SJCRH30 (cell line): ENCODE data around the gene ZBTB44. TPM values are rescaled to one million over a fixed set of nuclear protein-coding genes. Genes with fewer than 3 reads are reported as not detected.
"Not testable (repeated sequence)": the region's sequence is repeated elsewhere in the genome, so short reads cannot be mapped to it uniquely, and the experiment has no call there.

Source experiments
- DNase-seq, 2 experiments: peaks; one replicate each; pipeline ENCODE4 v3.0.0-alpha.2; 2015 to 2020
- H3K27ac ChIP-seq: fragments of 250-450 bp; sonication (Bioruptor Pico); 2 replicates; pipeline ENCODE4 v1.5.1; 2020; ENCODE audit warnings: mild to moderate bottlenecking, moderate library complexity
- H3K27me3 ChIP-seq: fragments of 250-450 bp; sonication (Bioruptor Pico); 2 replicates; pipeline ENCODE4 v1.5.1; 2020; ENCODE audit warnings: mild to moderate bottlenecking, moderate library complexity
- H3K36me3 ChIP-seq: fragments of 250-450 bp; sonication (Bioruptor Pico); 2 replicates; pipeline ENCODE4 v1.5.1; 2020; ENCODE audit warnings: mild to moderate bottlenecking, moderate library complexity
- H3K4me1 ChIP-seq: fragments of 250-450 bp; sonication (Bioruptor Pico); 2 replicates; pipeline ENCODE4 v1.5.1; 2020; ENCODE audit warnings: mild to moderate bottlenecking, moderate library complexity
- H3K4me3 ChIP-seq: fragments of 250-450 bp; sonication (Bioruptor Pico); 2 replicates; pipeline ENCODE4 v1.5.1; 2020; ENCODE audit warnings: mild to moderate bottlenecking, moderate library complexity
- H3K9me3 ChIP-seq: fragments of 250-450 bp; sonication (Bioruptor Pico); replicated peaks from 2 replicates; pipeline ENCODE4 v1.5.1; 2020; ENCODE audit warnings: mild to moderate bottlenecking, moderate library complexity
- total RNA-seq: library from RNA; depleted of rRNA; stranded (reverse); fragments of >200 nt; shearing (Covaris generic); gene quantifications from 2 replicates; pipeline ENCODE4 v1.2.3, GENCODE V29; 2014; rRNA removed

Gene ZBTB44
- total RNA-seq, result 29.7 and 30.3 TPM in 2 replicates

- Histone ChIP-seq H3K9me3 (no peaks in the 10 kb centered on the region), H3K4me3 (peak within 1 kb of the TSS; percentile 73), H3K4me1 (0 out of 2 replicates have a peak, but pooled peaks cover 2% of the 10 kb centered on the region), H3K27ac (peak within 1 kb of the TSS; percentile 54), H3K36me3 (no peaks in the 10 kb centered on the region), H3K27me3 (no peaks in the 10 kb centered on the region)
- DNase-seq, result peak; percentile 87 to 89
Measured at GRCh38 chr11:130314750-130315285, at the start of gene ZBTB44. Gene ZBTB44, minus strand, starts transcription at chr11:130314917. Its CDS starts 53,044 bp downstream, at chr11:130261873.

- no peaks in the 10 kb centered on the region for H3K27me3 ChIP-seq
- H3K36me3 ChIP-seq, result no peaks in the 10 kb centered on the region
- DNase-seq, result no peak
- H3K9me3 ChIP-seq, result no peaks in the 10 kb centered on the region
- H3K4me1 ChIP-seq, result peaks cover 3% of the 10 kb centered on the region; the same call in 1 of the 2 replicates
- no peak overlapping the region for H3K4me3 ChIP-seq
- H3K27ac ChIP-seq, result no peak overlapping the region
Measured at GRCh38 chr11:130359419-130359818, 44.7 kb upstream of the ZBTB44 start.

GRCh38 chr11:130358398-130358797 is 43.7 kb upstream of the ZBTB44 start:
- Histone ChIP-seq H3K27ac (no peak overlapping the region), H3K4me1 (peaks cover under 1% of the 10 kb centered on the region; the same call in 1 of the 2 replicates), H3K36me3 (no peaks in the 10 kb centered on the region), H3K27me3 (no peaks in the 10 kb centered on the region), H3K9me3 (no peaks in the 10 kb centered on the region), H3K4me3 (no peak overlapping the region)
- no peak for DNase-seq

GRCh38 chr11:130347261-130347660 is 32.5 kb upstream of the ZBTB44 start:
- Histone ChIP-seq H3K4me1 (no peaks in the 10 kb centered on the region), H3K27me3 (no peaks in the 10 kb centered on the region), H3K4me3 (no peak overlapping the region), H3K9me3 (no peaks in the 10 kb centered on the region), H3K36me3 (no peaks in the 10 kb centered on the region), H3K27ac (no peak overlapping the region)
- no peak for DNase-seq

GRCh38 chr11:130344841-130345240 is 30.1 kb upstream of the ZBTB44 start:
- H3K4me1 ChIP-seq, result no peaks in the 10 kb centered on the region

GRCh38 chr11:130340671-130341319 is 26.1 kb upstream of the ZBTB44 start:
- Histone ChIP-seq H3K4me1 (no peaks in the 10 kb centered on the region), H3K9me3 (no peaks in the 10 kb centered on the region), H3K36me3 (no peaks in the 10 kb centered on the region), H3K27ac (no peak overlapping the region), H3K4me3 (no peak overlapping the region), H3K27me3 (no peaks in the 10 kb centered on the region)
- no peak for DNase-seq

More at GRCh38 chr11:130344841-130345240, 30.1 kb upstream of the ZBTB44 start:
- Histone ChIP-seq H3K36me3 (no peaks in the 10 kb centered on the region), H3K27me3 (no peaks in the 10 kb centered on the region), H3K4me3 (no peak overlapping the region), H3K27ac (no peak overlapping the region), H3K9me3 (no peaks in the 10 kb centered on the region)
- DNase-seq, result no peak

- no peaks in the 10 kb centered on the region for H3K36me3 ChIP-seq
- no peak overlapping the region for H3K4me3 ChIP-seq
- no peaks in the 10 kb centered on the region for H3K9me3 ChIP-seq
- no peaks in the 10 kb centered on the region for H3K4me1 ChIP-seq
- no peaks in the 10 kb centered on the region for H3K27me3 ChIP-seq
- no peak overlapping the region for H3K27ac ChIP-seq
- DNase-seq, result no peak
Measured at GRCh38 chr11:130338667-130339066, 23.9 kb upstream of the ZBTB44 start.

GRCh38 chr11:130337281-130338089 is 22.8 kb upstream of the ZBTB44 start:
- no peak overlapping the region for H3K27ac ChIP-seq
- no peaks in the 10 kb centered on the region for H3K36me3 ChIP-seq
- H3K9me3 ChIP-seq, result no peaks in the 10 kb centered on the region
- H3K4me1 ChIP-seq, result no peaks in the 10 kb centered on the region
- no peak overlapping the region for H3K4me3 ChIP-seq
- DNase-seq, result no peak
- H3K27me3 ChIP-seq, result no peaks in the 10 kb centered on the region

- H3K4me3 ChIP-seq, H3K4me1 ChIP-seq, H3K9me3 ChIP-seq, H3K36me3 ChIP-seq, H3K27me3 ChIP-seq, DNase-seq, H3K27ac ChIP-seq: not testable (repeated sequence)
Measured at GRCh38 chr11:130331397-130331796, 16.7 kb upstream of the ZBTB44 start.

GRCh38 chr11:130330101-130330684 is 15.5 kb upstream of the ZBTB44 start:
- Histone ChIP-seq H3K4me3 (no peak overlapping the region), H3K36me3 (no peaks in the 10 kb centered on the region), H3K9me3 (no peaks in the 10 kb centered on the region), H3K27ac (no peak overlapping the region), H3K4me1 (no peaks in the 10 kb centered on the region), H3K27me3 (no peaks in the 10 kb centered on the region)
- peak in 1 of 2 experiments; percentile 15 for DNase-seq

- H3K27me3 ChIP-seq, result no peaks in the 10 kb centered on the region
- H3K4me1 ChIP-seq, result no peaks in the 10 kb centered on the region
- no peak overlapping the region for H3K4me3 ChIP-seq
- H3K36me3 ChIP-seq, result no peaks in the 10 kb centered on the region
- H3K27ac ChIP-seq, result no peak overlapping the region
- H3K9me3 ChIP-seq, result no peaks in the 10 kb centered on the region
- no peak for DNase-seq
Measured at GRCh38 chr11:130328420-130328819, 13.7 kb upstream of the ZBTB44 start.

GRCh38 chr11:130327716-130328115 is 13.0 kb upstream of the ZBTB44 start:
- H3K4me3 ChIP-seq, result no peak overlapping the region
- H3K4me1 ChIP-seq, result no peaks in the 10 kb centered on the region
- H3K27ac ChIP-seq, result no peak overlapping the region
- no peaks in the 10 kb centered on the region for H3K27me3 ChIP-seq
- no peak for DNase-seq
- H3K9me3 ChIP-seq, result no peaks in the 10 kb centered on the region
- H3K36me3 ChIP-seq, result no peaks in the 10 kb centered on the region

- Histone ChIP-seq H3K27me3 (no peaks in the 10 kb centered on the region), H3K4me1 (no peaks in the 10 kb centered on the region), H3K27ac (no peak overlapping the region), H3K9me3 (no peaks in the 10 kb centered on the region), H3K36me3 (no peaks in the 10 kb centered on the region), H3K4me3 (no peak overlapping the region)
- no peak for DNase-seq
Measured at GRCh38 chr11:130325691-130326090, 11.0 kb upstream of the ZBTB44 start.

- Histone ChIP-seq H3K4me1 (no peaks in the 10 kb centered on the region), H3K27ac (no peak overlapping the region)
- DNase-seq, result no peak
Measured at GRCh38 chr11:130323452-130324450, 9.0 kb upstream of the ZBTB44 start.

More at GRCh38 chr11:130323452-130324450, 9.0 kb upstream of the ZBTB44 start:
- Histone ChIP-seq H3K27me3 (no peaks in the 10 kb centered on the region), H3K36me3 (no peaks in the 10 kb centered on the region), H3K4me3 (no peak overlapping the region), H3K9me3 (no peaks in the 10 kb centered on the region)
